Mucosa of stomach (tissue), 1 donor: ENCODE measurements around the gene NFATC4.

ENCODE experiments used
- H3K27me3 ChIP-seq: one replicate; pipeline ENCODE4 v1.7.0; 2013; ENCODE audit warnings: mild to moderate bottlenecking, low read length; ENCODE audit not compliant: control insufficient read depth, insufficient read depth
- H3K36me3 ChIP-seq: one replicate; pipeline ENCODE4 v1.7.0; 2013; ENCODE audit warnings: low read length; ENCODE audit not compliant: control insufficient read depth, insufficient read depth
- H3K4me1 ChIP-seq: one replicate; pipeline ENCODE4 v1.7.0; 2013; ENCODE audit warnings: mild to moderate bottlenecking, low read length; ENCODE audit not compliant: control insufficient read depth, insufficient read depth
- H3K4me3 ChIP-seq: one replicate; pipeline ENCODE4 v1.7.0; 2013; ENCODE audit warnings: low read length
- H3K9ac ChIP-seq: one replicate; pipeline ENCODE4 v1.7.0; 2013; ENCODE audit warnings: mild to moderate bottlenecking, low read length, moderate library complexity
- H3K9me3 ChIP-seq: one replicate; pipeline ENCODE4 v1.7.0; 2013; ENCODE audit warnings: mild to moderate bottlenecking, low read length, moderate library complexity; ENCODE audit not compliant: control insufficient read depth
- donor health status: Pancreatic carcinoma.

The NFATC4 gene

DNA sequence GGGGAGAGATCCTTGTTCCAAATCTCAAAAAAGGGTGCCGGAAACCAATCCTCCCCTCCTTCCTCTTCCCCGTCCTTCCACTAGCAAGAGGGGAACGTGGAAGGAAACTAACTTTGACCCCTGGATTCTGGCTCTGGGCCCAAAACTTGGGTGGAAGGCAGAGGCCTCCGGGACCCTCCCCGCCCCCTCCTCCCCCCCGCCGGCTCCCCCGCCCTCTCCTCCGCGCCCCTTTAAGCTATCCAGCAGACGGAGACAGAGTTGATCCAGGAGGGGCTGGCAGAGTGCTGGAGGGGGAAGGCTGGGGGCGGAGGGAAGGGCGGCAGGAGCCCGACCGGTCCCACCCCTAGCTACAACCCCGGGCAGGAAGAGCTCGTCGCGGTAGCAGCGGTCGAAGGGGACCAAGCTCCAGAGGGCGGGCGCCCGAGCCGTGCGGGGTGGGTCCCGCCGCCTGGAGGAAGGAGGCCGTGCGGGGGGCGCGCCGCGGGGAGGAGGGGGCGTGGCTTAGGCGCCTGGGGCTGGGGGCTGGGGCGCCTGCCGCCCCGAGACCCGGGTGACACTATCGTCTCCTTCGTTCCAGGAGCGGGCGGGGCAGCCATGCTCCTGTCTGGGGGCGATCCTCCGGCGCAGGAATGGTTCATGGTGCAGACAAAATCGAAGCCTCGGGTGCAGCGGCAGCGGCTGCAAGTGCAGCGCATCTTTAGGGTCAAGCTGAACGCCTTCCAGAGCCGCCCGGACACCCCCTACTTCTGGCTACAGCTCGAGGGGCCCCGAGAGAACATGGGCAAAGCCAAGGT is 30.9 kb downstream of the NFATC4 start, which contains the start of gene NYNRIN:
TSS of gene NYNRIN (plus strand) at position 351 of the 794 bp plus-strand sequence. CDS start at position 595, 244 bp downstream.
- peak within 1 kb of the TSS; percentile 68 for H3K9ac ChIP-seq

DNA sequence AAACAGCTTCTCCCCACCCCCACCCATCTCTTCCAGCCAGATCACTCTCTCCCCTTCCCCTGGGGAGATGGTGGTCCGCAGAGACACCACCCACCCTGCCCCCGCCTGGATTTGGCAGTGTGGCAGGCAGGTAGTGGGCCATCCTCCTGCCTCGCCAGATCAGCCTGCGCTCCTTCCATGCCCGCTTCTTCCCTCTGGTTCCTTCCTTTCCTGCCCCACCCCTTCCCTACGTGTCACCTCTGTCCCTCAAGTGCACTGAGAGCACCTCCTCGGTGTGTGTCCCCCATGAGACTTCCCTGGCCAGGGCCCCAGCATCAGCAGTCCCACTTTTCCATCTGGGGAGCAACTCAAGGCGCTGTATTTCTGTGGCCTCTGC is 31.5 kb downstream of the NFATC4 start:
- Histone ChIP-seq H3K4me3 (peak overlapping the region; percentile 32), H3K9ac (peak overlapping the region; percentile 68), H3K27me3 (no peaks in the 10 kb centered on the region), H3K36me3 (no peaks in the 10 kb centered on the region), H3K4me1 (peaks cover 28% of the 10 kb centered on the region), H3K9me3 (no peaks in the 10 kb centered on the region)

More for the DNA sequence above, 30.9 kb downstream of the NFATC4 start, which contains the start of gene NYNRIN:
- Histone ChIP-seq H3K27me3 (no peaks in the 10 kb centered on the region), H3K36me3 (no peaks in the 10 kb centered on the region), H3K9me3 (no peaks in the 10 kb centered on the region), H3K4me3 (peak within 1 kb of the TSS; percentile 32), H3K4me1 (peaks cover 28% of the 10 kb centered on the region)

DNA sequence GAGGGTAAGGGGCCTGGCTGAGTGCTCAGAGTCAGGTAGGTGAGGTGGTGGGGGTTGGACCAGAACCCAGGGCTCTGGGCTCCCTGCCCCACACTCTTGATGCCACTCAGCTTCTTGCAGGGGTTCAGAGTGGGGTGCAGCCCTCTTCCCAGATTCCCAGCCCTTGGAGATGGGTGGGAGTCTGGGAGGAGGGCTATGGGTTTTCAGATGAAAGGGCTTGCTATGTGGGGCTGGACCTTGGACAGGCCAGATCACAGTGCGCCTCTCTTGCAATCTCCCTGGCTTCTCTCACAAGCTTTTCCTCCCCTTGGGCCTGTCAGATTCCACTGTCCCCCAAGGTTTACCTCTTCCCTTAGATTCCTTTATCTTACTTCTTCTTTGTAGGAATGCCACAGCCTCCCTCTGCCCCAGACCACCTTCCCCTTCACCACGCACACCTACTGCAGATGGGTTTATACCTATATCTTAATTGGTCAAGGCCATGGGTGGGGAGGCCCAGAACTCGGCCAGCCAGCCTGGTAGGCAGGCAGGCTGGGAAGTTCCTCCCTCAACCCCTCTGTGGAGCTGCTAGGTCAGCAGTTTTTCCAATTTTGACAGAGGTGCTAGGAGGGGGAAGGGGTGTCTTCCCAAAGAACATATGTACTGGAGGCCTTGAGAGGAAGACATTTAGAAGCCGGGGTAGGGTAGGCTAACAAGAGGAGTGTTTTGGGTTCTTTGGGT is 32.2 kb downstream of the NFATC4 start:
- no peaks in the 10 kb centered on the region for H3K27me3 ChIP-seq
- H3K4me3 ChIP-seq, result peak overlapping the region; percentile 32
- no peaks in the 10 kb centered on the region for H3K9me3 ChIP-seq
- peaks cover 28% of the 10 kb centered on the region for H3K4me1 ChIP-seq
- no peaks in the 10 kb centered on the region for H3K36me3 ChIP-seq
- peak overlapping the region; percentile 68 for H3K9ac ChIP-seq

DNA sequence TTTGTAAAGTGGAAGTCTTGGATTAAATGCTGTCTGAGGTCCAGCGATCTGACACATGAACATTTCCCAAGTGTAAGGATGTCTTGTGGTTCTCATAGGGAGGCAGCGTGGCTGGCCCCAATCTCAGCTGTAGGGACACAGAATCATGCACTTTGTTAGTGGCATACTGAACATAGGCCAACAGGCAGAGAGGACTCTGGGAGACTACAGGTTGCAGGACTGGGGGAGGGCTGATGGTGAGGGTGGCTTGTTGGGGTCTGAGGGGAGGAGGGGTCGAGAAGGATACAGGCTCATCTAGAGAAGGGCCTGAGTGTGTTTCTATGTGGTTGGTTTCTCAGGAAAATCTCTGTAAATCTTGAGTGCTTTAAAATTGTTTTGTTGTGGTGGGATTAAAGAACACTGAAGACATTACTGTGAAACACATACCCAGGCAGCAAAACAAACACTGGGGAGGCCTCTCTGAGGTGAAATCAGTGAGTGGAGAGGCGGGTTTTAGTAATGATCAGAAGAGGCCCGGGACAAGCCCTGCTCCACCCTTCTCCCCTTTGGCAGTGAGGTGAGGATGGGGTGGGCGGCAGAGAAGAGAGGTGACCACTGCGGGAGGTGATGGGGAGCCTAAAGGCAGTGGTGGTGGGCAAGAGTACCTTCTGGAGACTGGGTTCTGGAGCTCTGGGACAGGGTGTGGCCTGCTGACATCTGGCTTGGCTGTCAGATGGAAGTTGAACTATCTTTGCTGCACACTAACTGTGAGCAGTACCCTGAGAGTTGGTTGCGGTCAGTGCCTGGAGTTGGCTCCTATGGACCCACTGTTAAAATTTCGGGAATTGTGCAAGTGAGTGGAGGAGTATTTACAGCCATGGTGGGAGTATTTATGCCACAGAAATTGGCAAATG is 34.1 kb downstream of the NFATC4 start:
- H3K4me3 ChIP-seq, result no peak overlapping the region
- H3K9ac ChIP-seq, result no peak overlapping the region
- no peaks in the 10 kb centered on the region for H3K36me3 ChIP-seq
- H3K27me3 ChIP-seq, result no peaks in the 10 kb centered on the region
- peaks cover 28% of the 10 kb centered on the region for H3K4me1 ChIP-seq
- no peaks in the 10 kb centered on the region for H3K9me3 ChIP-seq

DNA sequence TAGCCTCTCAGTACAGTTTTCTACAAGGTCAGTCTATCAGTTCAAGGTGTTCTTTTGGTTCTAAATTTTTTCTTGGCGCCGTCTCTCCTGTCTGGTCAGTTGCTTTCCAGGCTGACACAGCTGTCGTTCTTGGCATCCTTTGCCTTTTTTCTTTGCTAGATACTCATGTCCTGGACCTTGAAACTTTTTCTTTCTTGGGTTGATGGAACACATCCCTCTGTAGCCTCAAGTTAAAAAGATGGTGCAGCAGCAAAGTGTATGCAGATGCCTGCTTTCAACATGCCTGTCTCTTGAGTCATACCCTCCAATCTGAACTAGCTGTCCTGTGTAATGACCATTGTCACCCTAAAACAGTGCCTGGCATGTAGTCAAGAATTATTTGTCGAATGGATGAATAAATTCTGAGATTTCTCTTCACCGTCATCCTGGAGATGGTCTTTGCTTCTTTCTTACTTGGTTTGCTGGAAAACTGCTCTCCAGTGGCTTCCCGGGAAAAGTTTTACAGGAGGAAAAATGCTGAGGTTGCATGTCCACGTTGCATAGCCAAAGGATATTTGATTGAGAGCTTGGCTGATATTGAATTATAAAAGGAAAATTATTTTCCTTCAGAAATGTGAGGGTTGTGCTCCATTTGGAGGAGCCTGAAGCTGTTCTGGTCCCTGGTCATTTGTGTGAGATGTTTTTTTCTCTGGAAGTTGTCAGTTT is 35.5 kb downstream of the NFATC4 start:
- no peak overlapping the region for H3K4me3 ChIP-seq
- peaks cover 18% of the 10 kb centered on the region for H3K4me1 ChIP-seq
- H3K36me3 ChIP-seq, result no peaks in the 10 kb centered on the region
- H3K9ac ChIP-seq, result no peak overlapping the region
- H3K27me3 ChIP-seq, result no peaks in the 10 kb centered on the region
- no peaks in the 10 kb centered on the region for H3K9me3 ChIP-seq

DNA sequence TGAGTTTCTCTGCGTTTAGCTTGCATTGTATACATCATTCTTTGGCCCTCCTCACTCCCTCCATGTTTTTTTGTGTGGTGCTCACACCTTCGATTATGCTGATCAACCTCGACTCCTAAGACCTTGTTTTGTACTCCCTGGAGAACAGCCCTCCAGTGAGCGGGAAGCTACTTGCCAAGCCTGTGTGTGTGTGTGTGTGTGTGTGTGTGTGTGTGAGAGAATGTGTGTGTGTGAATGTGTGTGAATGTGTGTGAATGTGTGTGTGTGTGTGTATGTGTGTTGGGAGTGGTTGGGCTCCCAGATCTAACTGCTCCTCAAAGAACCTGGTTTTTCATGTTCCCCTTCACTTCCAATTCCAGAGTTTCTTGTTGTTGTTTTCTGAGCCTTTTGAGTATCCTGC is 36.8 kb downstream of the NFATC4 start:
- H3K9ac ChIP-seq, result no peak overlapping the region
- H3K36me3 ChIP-seq, result peaks cover 6% of the 10 kb centered on the region
- H3K9me3 ChIP-seq, result no peaks in the 10 kb centered on the region
- no peak overlapping the region for H3K4me3 ChIP-seq
- peaks cover 13% of the 10 kb centered on the region for H3K4me1 ChIP-seq
- H3K27me3 ChIP-seq, result no peaks in the 10 kb centered on the region

DNA sequence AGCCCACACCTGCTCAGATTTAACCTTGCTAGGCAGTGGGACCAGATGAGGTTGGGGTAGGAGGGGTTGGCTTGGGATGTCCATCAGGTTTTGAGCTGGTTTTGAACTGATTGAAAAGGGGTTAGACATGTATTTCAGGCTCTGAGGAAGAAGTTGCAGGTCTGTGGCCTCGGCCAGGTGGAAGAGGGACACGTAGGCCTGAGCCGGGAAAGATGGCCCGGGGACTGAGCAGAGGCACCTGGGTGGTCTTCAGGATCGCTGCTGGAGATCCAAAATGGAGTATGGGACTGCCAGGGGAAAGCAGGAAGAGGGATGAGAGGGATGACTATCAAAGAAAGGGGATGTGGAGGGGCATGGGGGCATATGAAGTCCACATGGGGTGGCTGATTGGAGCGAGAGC is 38.4 kb downstream of the NFATC4 start:
- Histone ChIP-seq H3K4me1 (peaks cover 7% of the 10 kb centered on the region), H3K27me3 (no peaks in the 10 kb centered on the region), H3K36me3 (peaks cover 6% of the 10 kb centered on the region), H3K4me3 (no peak overlapping the region), H3K9me3 (no peaks in the 10 kb centered on the region), H3K9ac (no peak overlapping the region)

DNA sequence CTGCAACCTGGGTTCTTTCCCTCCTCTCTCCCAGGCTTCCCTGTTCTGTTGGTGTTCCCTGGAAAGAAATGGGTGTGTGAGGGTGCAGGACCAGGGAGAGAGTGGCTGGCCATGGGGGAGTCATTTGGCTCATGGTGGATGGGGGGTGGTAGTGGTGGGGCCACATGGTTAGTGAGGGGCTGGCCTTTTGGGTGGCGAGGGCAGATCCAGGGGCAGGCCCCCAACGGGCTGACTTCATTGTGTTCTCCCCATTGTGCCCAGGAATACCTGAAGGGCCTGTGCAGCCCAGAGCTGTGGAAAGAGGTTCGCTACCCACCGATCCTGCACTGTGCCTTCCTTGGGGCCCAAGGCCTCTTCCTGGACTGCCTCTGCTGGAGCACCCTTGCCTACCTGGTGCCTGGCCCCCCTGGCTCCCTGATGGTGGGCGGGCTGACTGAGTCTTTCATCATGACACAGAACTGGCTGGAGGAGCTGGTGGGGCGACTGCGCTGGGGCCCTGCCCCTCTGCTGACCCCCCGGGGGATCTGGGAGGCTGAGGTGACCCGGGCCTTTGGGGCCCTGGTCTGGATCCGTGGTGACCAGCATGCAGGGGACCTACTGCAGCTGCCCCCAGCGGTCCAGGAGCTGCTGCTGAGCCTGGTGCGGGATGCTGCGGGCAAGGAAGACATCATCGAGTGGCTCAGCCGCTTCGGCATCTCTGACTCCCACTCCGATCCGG is 39.8 kb downstream of the NFATC4 start:
- no peaks in the 10 kb centered on the region for H3K9me3 ChIP-seq
- H3K9ac ChIP-seq, result no peak overlapping the region
- H3K4me3 ChIP-seq, result no peak overlapping the region
- H3K36me3 ChIP-seq, result peaks cover 6% of the 10 kb centered on the region
- H3K27me3 ChIP-seq, result no peaks in the 10 kb centered on the region
- H3K4me1 ChIP-seq, result no peaks in the 10 kb centered on the region

DNA sequence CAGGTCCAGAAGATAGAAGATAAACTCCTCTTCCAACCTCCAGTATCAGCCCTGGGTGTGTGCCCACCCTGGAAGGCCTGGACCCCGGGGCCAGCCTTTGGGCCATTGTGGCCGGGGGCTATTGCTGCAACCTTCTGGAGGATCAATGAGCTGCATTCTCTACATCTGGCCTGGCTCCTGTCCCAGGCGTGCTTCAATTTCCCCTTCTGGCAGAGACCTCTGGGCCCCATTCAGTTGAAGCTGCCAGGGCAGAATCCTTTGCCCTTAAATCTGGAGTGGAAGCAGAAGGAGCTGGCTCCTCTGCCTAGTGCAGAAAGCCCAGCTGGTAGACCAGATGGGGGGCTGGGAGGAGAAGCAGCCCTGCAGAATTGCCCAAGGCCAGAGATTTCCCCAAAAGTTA is 40.8 kb downstream of the NFATC4 start:
- H3K36me3 ChIP-seq, result peaks cover 6% of the 10 kb centered on the region
- no peak overlapping the region for H3K4me3 ChIP-seq
- no peaks in the 10 kb centered on the region for H3K9me3 ChIP-seq
- H3K27me3 ChIP-seq, result no peaks in the 10 kb centered on the region
- H3K9ac ChIP-seq, result no peak overlapping the region
- H3K4me1 ChIP-seq, result no peaks in the 10 kb centered on the region

DNA sequence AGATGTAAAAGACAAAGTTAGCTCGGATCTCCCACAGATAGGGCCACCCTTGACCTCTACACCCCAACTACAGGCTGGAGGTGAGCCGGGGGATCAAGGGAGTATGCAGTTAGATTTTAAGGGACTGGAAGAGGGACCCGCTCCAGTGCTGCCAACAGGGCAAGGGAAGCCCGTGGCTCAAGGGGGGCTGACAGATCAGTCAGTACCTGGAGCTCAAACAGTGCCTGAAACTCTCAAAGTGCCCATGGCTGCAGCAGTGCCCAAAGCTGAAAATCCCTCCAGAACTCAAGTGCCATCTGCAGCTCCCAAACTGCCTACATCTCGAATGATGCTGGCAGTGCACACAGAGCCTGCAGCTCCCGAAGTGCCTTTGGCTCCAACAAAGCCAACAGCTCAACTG is 41.2 kb downstream of the NFATC4 start:
- H3K27me3 ChIP-seq, result no peaks in the 10 kb centered on the region

DNA sequence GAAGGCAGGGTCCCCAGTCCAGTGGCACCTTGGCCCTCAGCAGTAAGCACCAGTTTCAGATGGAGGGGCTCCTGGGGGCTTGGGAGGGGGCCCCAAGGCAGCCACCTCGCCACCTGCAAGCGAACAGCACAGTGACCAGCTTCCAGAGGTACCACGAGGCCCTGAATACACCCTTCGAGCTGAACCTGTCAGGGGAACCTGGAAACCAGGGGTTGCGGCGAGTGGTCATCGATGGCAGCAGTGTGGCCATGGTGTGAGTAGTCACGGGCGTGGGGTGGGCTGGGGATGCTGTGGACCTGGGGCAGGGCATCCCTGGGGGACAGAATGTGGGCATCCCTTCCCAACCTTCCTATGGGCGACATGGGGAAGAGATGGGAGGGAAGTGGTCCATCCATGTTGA is 42.0 kb downstream of the NFATC4 start:
- Histone ChIP-seq H3K4me3 (no peak overlapping the region), H3K4me1 (no peaks in the 10 kb centered on the region), H3K36me3 (peaks cover 6% of the 10 kb centered on the region), H3K27me3 (no peaks in the 10 kb centered on the region), H3K9ac (no peak overlapping the region), H3K9me3 (no peaks in the 10 kb centered on the region)

More for the DNA sequence above, 41.2 kb downstream of the NFATC4 start:
- H3K36me3 ChIP-seq, result peaks cover 6% of the 10 kb centered on the region
- H3K9ac ChIP-seq, result no peak overlapping the region
- no peak overlapping the region for H3K4me3 ChIP-seq
- no peaks in the 10 kb centered on the region for H3K9me3 ChIP-seq
- no peaks in the 10 kb centered on the region for H3K4me1 ChIP-seq
